Measurements from ENCODE around the gene KCNAB2.

Gene KCNAB2

GRCh38 chr1:6099787-6100765 lies 54.4 kb downstream of the KCNAB2 start:
- Mint-ChIP-seq H3K4me3 (no peak overlapping the region), H3K9me3 (no peaks in the 10 kb centered on the region), H3K4me1 (ENCODE audit: low read depth) (no peaks in the 10 kb centered on the region), H3K27ac (no peak overlapping the region), H3K36me3 (ENCODE audit: low read depth) (peaks cover 19% of the 10 kb centered on the region), H3K27me3 (ENCODE audit: low read depth) (no peaks in the 10 kb centered on the region)
- DNase-seq (ENCODE audit: low spot score) = no peak

GRCh38 chr1:6100861-6101783 lies 55.4 kb downstream of the KCNAB2 start:
- DNase-seq (ENCODE audit: low spot score) = no peak
- Mint-ChIP-seq H3K9me3 (no peaks in the 10 kb centered on the region), H3K27me3 (ENCODE audit: low read depth) (no peaks in the 10 kb centered on the region), H3K36me3 (ENCODE audit: low read depth) (peaks cover 19% of the 10 kb centered on the region), H3K4me3 (no peak overlapping the region), H3K27ac (peak overlapping the region; percentile 62), H3K4me1 (ENCODE audit: low read depth) (no peaks in the 10 kb centered on the region)

GRCh38 chr1:6101826-6102531 lies 56.3 kb downstream of the KCNAB2 start:
- no peaks in the 10 kb centered on the region for H3K27me3 Mint-ChIP-seq (ENCODE audit: low read depth)
- no peak for DNase-seq (ENCODE audit: low spot score)
- no peak overlapping the region for H3K27ac Mint-ChIP-seq
- H3K4me1 Mint-ChIP-seq (ENCODE audit: low read depth) = no peaks in the 10 kb centered on the region
- H3K4me3 Mint-ChIP-seq = no peak overlapping the region
- no peaks in the 10 kb centered on the region for H3K9me3 Mint-ChIP-seq
- H3K36me3 Mint-ChIP-seq (ENCODE audit: low read depth) = peaks cover 17% of the 10 kb centered on the region

- Mint-ChIP-seq H3K4me1 (ENCODE audit: low read depth) (no peaks in the 10 kb centered on the region), H3K36me3 (ENCODE audit: low read depth) (peaks cover 13% of the 10 kb centered on the region), H3K9me3 (no peaks in the 10 kb centered on the region), H3K27ac (no peak overlapping the region), H3K4me3 (no peak overlapping the region), H3K27me3 (ENCODE audit: low read depth) (no peaks in the 10 kb centered on the region)
- DNase-seq (ENCODE audit: low spot score) = no peak
These were observed 56.8 kb downstream of the KCNAB2 start for GRCh38 chr1:6102532-6102845.

- Mint-ChIP-seq H3K27me3 (ENCODE audit: low read depth) (no peaks in the 10 kb centered on the region), H3K9me3 (no peaks in the 10 kb centered on the region), H3K4me3 (no peak overlapping the region), H3K27ac (no peak overlapping the region), H3K4me1 (ENCODE audit: low read depth) (no peaks in the 10 kb centered on the region), H3K36me3 (ENCODE audit: low read depth) (peaks cover 8% of the 10 kb centered on the region)
- DNase-seq (ENCODE audit: low spot score) = no peak
These were observed 57.6 kb downstream of the KCNAB2 start for GRCh38 chr1:6103111-6103853.

- Mint-ChIP-seq H3K27ac (no peak overlapping the region), H3K27me3 (ENCODE audit: low read depth) (no peaks in the 10 kb centered on the region), H3K4me1 (ENCODE audit: low read depth) (no peaks in the 10 kb centered on the region), H3K4me3 (no peak overlapping the region), H3K9me3 (no peaks in the 10 kb centered on the region), H3K36me3 (ENCODE audit: low read depth) (peaks cover 4% of the 10 kb centered on the region)
- DNase-seq (ENCODE audit: low spot score) = no peak
These were observed 58.3 kb downstream of the KCNAB2 start for GRCh38 chr1:6103854-6104530.

GRCh38 chr1:6104631-6105030 lies 58.9 kb downstream of the KCNAB2 start:
- H3K36me3 Mint-ChIP-seq (ENCODE audit: low read depth) = no peaks in the 10 kb centered on the region

GRCh38 chr1:6105218-6105679 lies 59.6 kb downstream of the KCNAB2 start:
- Mint-ChIP-seq H3K4me1 (ENCODE audit: low read depth) (no peaks in the 10 kb centered on the region), H3K9me3 (no peaks in the 10 kb centered on the region), H3K36me3 (ENCODE audit: low read depth) (no peaks in the 10 kb centered on the region), H3K4me3 (no peak overlapping the region), H3K27me3 (ENCODE audit: low read depth) (no peaks in the 10 kb centered on the region), H3K27ac (no peak overlapping the region)
- DNase-seq (ENCODE audit: low spot score) = no peak

More at GRCh38 chr1:6104631-6105030, 58.9 kb downstream of the KCNAB2 start:
- no peak for DNase-seq (ENCODE audit: low spot score)
- H3K4me1 Mint-ChIP-seq (ENCODE audit: low read depth) = no peaks in the 10 kb centered on the region
- no peak overlapping the region for H3K4me3 Mint-ChIP-seq
- H3K9me3 Mint-ChIP-seq = no peaks in the 10 kb centered on the region
- no peaks in the 10 kb centered on the region for H3K27me3 Mint-ChIP-seq (ENCODE audit: low read depth)
- H3K27ac Mint-ChIP-seq = no peak overlapping the region

GRCh38 chr1:6105763-6106162 lies 60.1 kb downstream of the KCNAB2 start:
- H3K9me3 Mint-ChIP-seq = no peaks in the 10 kb centered on the region
- H3K27me3 Mint-ChIP-seq (ENCODE audit: low read depth) = no peaks in the 10 kb centered on the region
- no peaks in the 10 kb centered on the region for H3K4me1 Mint-ChIP-seq (ENCODE audit: low read depth)
- no peak for DNase-seq (ENCODE audit: low spot score)
- H3K36me3 Mint-ChIP-seq (ENCODE audit: low read depth) = no peaks in the 10 kb centered on the region
- no peak overlapping the region for H3K4me3 Mint-ChIP-seq
- no peak overlapping the region for H3K27ac Mint-ChIP-seq

- Mint-ChIP-seq H3K4me1 (ENCODE audit: low read depth) (no peaks in the 10 kb centered on the region), H3K9me3 (no peaks in the 10 kb centered on the region), H3K27ac (no peak overlapping the region), H3K4me3 (no peak overlapping the region), H3K27me3 (ENCODE audit: low read depth) (no peaks in the 10 kb centered on the region), H3K36me3 (ENCODE audit: low read depth) (no peaks in the 10 kb centered on the region)
- no peak for DNase-seq (ENCODE audit: low spot score)
These were observed 60.6 kb downstream of the KCNAB2 start for GRCh38 chr1:6106321-6106731.

GRCh38 chr1:6106977-6107376 lies 61.3 kb downstream of the KCNAB2 start:
- Mint-ChIP-seq H3K9me3 (no peaks in the 10 kb centered on the region), H3K4me3 (no peak overlapping the region), H3K27ac (no peak overlapping the region), H3K27me3 (ENCODE audit: low read depth) (no peaks in the 10 kb centered on the region), H3K4me1 (ENCODE audit: low read depth) (no peaks in the 10 kb centered on the region), H3K36me3 (ENCODE audit: low read depth) (no peaks in the 10 kb centered on the region)
- DNase-seq (ENCODE audit: low spot score) = no peak

GRCh38 chr1:6107409-6108356 lies 62.0 kb downstream of the KCNAB2 start:
- H3K27me3 Mint-ChIP-seq (ENCODE audit: low read depth) = no peaks in the 10 kb centered on the region
- H3K4me1 Mint-ChIP-seq (ENCODE audit: low read depth) = no peaks in the 10 kb centered on the region
- H3K9me3 Mint-ChIP-seq = no peaks in the 10 kb centered on the region
- no peak overlapping the region for H3K4me3 Mint-ChIP-seq
- H3K36me3 Mint-ChIP-seq (ENCODE audit: low read depth) = no peaks in the 10 kb centered on the region
- DNase-seq (ENCODE audit: low spot score) = no peak
- no peak overlapping the region for H3K27ac Mint-ChIP-seq

Measured in T-helper 2 cell treated with Interferon-gamma antibody and Interleukin-4, amounts not matched to agents 5 μg/mL and 100 μg/mL, for 36 hours (primary cell).